Measurements from ENCODE around the gene BPI. TPM values are rescaled to one million over a fixed set of nuclear protein-coding genes. Genes with fewer than 3 reads are reported as not detected.
"Not testable (repeated sequence)": the region's sequence is repeated elsewhere in the genome, so short reads cannot be mapped to it uniquely, and the experiment has no call there.

The BPI gene
- total RNA-seq, 1 donor = 1.4 TPM

- DNase-seq (ENCODE audit: low read depth) = no peak
- H3K4me3 ChIP-seq (ENCODE audit: low read depth, low read length) = no peak overlapping the region
- TF ChIP-seq, protein P1, sequence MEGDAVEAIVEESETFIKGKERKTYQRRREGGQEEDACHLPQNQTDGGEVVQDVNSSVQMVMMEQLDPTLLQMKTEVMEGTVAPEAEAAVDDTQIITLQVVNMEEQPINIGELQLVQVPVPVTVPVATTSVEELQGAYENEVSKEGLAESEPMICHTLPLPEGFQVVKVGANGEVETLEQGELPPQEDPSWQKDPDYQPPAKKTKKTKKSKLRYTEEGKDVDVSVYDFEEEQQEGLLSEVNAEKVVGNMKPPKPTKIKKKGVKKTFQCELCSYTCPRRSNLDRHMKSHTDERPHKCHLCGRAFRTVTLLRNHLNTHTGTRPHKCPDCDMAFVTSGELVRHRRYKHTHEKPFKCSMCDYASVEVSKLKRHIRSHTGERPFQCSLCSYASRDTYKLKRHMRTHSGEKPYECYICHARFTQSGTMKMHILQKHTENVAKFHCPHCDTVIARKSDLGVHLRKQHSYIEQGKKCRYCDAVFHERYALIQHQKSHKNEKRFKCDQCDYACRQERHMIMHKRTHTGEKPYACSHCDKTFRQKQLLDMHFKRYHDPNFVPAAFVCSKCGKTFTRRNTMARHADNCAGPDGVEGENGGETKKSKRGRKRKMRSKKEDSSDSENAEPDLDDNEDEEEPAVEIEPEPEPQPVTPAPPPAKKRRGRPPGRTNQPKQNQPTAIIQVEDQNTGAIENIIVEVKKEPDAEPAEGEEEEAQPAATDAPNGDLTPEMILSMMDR (IDR thresholded peaks at IDR 0.05; ENCODE audit: insufficient read depth, low read length) = no peak
Observed at GRCh38 chr20:38308047-38308438, 4.1 kb downstream of the BPI start.

GRCh38 chr20:38308447-38308846 is 4.5 kb downstream of the BPI start:
- H3K4me3 ChIP-seq (ENCODE audit: low read depth, low read length) = no peak overlapping the region
- no peak for DNase-seq (ENCODE audit: low read depth)
- TF ChIP-seq, protein P1 (IDR thresholded peaks at IDR 0.05; ENCODE audit: insufficient read depth, low read length) = no peak

GRCh38 chr20:38311091-38311490 is 7.1 kb downstream of the BPI start:
- no peak for DNase-seq (ENCODE audit: low read depth)
- TF ChIP-seq, protein P1 (IDR thresholded peaks at IDR 0.05; ENCODE audit: insufficient read depth, low read length) = no peak
- no peak overlapping the region for H3K4me3 ChIP-seq (ENCODE audit: low read depth, low read length)

GRCh38 chr20:38311491-38311890 is 7.5 kb downstream of the BPI start:
- no peak for DNase-seq (ENCODE audit: low read depth)
- H3K4me3 ChIP-seq (ENCODE audit: low read depth, low read length) = no peak overlapping the region
- TF ChIP-seq, protein P1 (IDR thresholded peaks at IDR 0.05; ENCODE audit: insufficient read depth, low read length) = no peak

GRCh38 chr20:38313676-38314075 is 9.7 kb downstream of the BPI start:
- no peak overlapping the region for H3K4me3 ChIP-seq (ENCODE audit: low read depth, low read length)
- TF ChIP-seq, protein P1 (IDR thresholded peaks at IDR 0.05; ENCODE audit: insufficient read depth, low read length) = no peak

GRCh38 chr20:38314350-38314749 is 10.4 kb downstream of the BPI start:
- DNase-seq (ENCODE audit: low read depth); H3K4me3 ChIP-seq (ENCODE audit: low read depth, low read length): not testable (repeated sequence)

More at GRCh38 chr20:38313676-38314075, 9.7 kb downstream of the BPI start:
- DNase-seq (ENCODE audit: low read depth) = no peak

DNA sequence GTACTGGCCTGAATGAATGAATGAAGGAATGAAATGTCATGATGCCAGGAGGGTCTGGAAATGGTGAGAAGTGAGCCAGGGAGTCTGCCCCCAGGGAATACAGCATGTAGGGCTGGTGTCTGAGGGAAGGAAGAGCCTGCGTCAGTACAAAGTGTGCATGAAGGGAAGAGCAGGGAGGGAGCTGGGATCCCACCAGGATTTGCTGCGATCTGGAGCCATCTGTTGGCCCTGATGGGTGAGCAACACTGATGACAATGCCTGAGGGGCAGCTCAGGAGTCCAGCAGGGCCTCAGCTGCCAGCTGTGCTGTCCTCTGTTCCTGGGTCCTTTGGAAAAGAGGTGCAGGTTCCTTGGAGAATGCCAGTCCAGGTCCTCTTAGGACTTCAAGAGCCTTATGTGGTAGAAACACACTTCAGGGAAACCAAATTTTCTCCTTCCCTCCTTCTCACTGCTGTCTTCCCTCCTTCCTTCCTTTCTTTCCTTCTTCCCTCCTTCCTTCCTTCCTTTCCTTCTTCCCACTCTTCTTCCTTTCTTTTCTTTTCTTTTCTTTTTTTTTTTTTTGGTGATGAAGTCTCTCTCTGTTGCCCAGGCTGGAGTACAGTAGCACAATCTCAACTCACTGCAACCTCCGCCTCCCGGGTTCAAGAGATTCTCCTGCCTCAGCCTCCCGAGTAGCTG is 11.5 kb downstream of the BPI start:
- no peak overlapping the region for H3K4me3 ChIP-seq (ENCODE audit: low read depth, low read length)
- TF ChIP-seq, protein P1 (IDR thresholded peaks at IDR 0.05; ENCODE audit: insufficient read depth, low read length) = peak; percentile 28
- peak; percentile 42 for DNase-seq (ENCODE audit: low read depth)

Data from fibroblast of the aortic adventitia (primary cell).